Body of pancreas (tissue), 4 donors: Measurements from ENCODE around the gene SRPK3.

Experiments
- POLR2A ChIP-seq, 3 donors: fragments of 450-650 bp; IDR thresholded peaks; one replicate each; pipeline ENCODE4 v1.6.1; 2016; ENCODE audit warnings: antibody characterized with exemption in 3 of 3, mild to moderate bottlenecking in 2 of 3
- TF ChIP-seq, protein P1 (sequence below), 7 experiments: fragments of 450-650 bp in 4 of 7; fragments of 200-600 bp in 3 of 7; sonication (generic) in 3 of 7; IDR thresholded peaks; one replicate each; pipeline ENCODE4 v1.5.1; 2016 to 2019; ENCODE audit warnings: antibody characterized with exemption in 7 of 7

DNA sequence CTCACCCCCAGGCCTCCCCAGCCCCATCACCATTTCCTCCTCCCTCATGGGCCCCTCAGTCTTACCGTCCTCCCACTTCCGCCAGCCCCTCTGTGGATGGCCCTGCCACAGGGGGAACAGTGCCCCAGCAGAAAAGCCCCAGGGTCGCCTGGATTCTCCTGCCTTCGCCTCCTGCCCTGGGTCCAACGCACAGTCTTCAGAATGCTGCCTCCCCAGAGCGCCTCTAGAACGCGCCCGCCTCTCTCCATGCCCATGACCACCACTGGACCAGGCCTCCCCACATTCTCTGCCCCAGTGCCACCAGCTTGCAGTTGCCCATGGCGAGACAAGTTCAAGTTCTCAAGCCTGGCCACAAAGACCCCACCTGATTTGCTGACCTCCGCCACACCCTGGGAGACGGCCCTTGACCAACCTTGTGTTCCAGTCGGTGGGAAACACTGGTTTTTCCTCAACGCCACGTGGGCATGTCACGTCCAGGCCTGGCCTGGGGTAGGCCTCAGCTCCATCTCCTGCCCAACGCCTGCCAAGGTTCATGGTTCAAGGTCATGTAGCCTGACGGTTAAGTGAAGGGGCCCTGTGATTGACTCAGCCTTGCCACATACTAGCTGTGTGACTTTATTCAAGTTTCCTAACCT is 17.4 kb upstream of the SRPK3 start:
- TF ChIP-seq POLR2A (IDR thresholded peaks at IDR 0.05): no peak
- TF ChIP-seq, protein P1, sequence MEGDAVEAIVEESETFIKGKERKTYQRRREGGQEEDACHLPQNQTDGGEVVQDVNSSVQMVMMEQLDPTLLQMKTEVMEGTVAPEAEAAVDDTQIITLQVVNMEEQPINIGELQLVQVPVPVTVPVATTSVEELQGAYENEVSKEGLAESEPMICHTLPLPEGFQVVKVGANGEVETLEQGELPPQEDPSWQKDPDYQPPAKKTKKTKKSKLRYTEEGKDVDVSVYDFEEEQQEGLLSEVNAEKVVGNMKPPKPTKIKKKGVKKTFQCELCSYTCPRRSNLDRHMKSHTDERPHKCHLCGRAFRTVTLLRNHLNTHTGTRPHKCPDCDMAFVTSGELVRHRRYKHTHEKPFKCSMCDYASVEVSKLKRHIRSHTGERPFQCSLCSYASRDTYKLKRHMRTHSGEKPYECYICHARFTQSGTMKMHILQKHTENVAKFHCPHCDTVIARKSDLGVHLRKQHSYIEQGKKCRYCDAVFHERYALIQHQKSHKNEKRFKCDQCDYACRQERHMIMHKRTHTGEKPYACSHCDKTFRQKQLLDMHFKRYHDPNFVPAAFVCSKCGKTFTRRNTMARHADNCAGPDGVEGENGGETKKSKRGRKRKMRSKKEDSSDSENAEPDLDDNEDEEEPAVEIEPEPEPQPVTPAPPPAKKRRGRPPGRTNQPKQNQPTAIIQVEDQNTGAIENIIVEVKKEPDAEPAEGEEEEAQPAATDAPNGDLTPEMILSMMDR (IDR thresholded peaks at IDR 0.05): no peak
